Upper lobe of left lung (tissue), 6 donors: ENCODE results near the gene ANKRD13A. TPM values are rescaled to one million over a fixed set of nuclear protein-coding genes. Genes with fewer than 3 reads are reported as not detected.

ENCODE experiments used
- ATAC-seq, 2 donors: fragments of 200-7000 bp; cut with Tn5 transposase; one replicate each; pipeline ENCODE4 v1.9.1; 2022; ENCODE audit warnings: mild to moderate bottlenecking in 2 of 2, moderate library complexity in 2 of 2; ENCODE audit not compliant: low FRiP score in 2 of 2
- DNase-seq, 2 donors: peaks; one replicate each; pipeline ENCODE4 v3.0.0-alpha.2; 2019 to 2020
- H3K27ac ChIP-seq, 4 donors: fragments of 200-600 bp; sonication (generic); one replicate each; pipeline ENCODE4 v1.5.1; 2016 to 2019
- H3K27me3 ChIP-seq, 4 donors: fragments of 200-600 bp; sonication (generic); one replicate each; pipeline ENCODE4 v1.5.1; 2017 to 2019
- H3K36me3 ChIP-seq, 4 donors: fragments of 200-600 bp; sonication (generic); one replicate each; pipeline ENCODE4 v1.5.1; 2016 to 2019
- H3K4me1 ChIP-seq, 4 donors: fragments of 200-600 bp; sonication (generic); one replicate each; pipeline ENCODE4 v1.5.1; 2018 to 2019
- H3K4me3 ChIP-seq, 4 donors: fragments of 200-600 bp; sonication (generic); one replicate each; pipeline ENCODE4 v1.5.1; 2017 to 2019; ENCODE audit warnings: mild to moderate bottlenecking in 2 of 4, moderate library complexity in 1 of 4
- H3K9me3 ChIP-seq, 4 donors: fragments of 200-600 bp; sonication (generic); one replicate each; pipeline ENCODE4 v1.5.1; 2018 to 2019
- CTCF ChIP-seq, 6 experiments: fragments of 450-650 bp in 4 of 6; fragments of 200-600 bp in 2 of 6; sonication (generic) in 2 of 6; IDR thresholded peaks; one replicate each; pipeline ENCODE4 v1.5.1; 2016 to 2019; ENCODE audit warnings: antibody characterized with exemption in 6 of 6
- EP300 ChIP-seq, 4 donors: sonication (generic); formaldehyde crosslinking; IDR thresholded peaks; one replicate each; pipeline ENCODE4 v1.5.1; 2017; ENCODE audit warnings: antibody characterized with exemption in 4 of 4, control low read depth in 2 of 4
- POLR2A ChIP-seq, 4 donors: fragments of 450-650 bp; IDR thresholded peaks; one replicate each; pipeline ENCODE4 v1.5.1; 2016 to 2017; ENCODE audit warnings: antibody characterized with exemption in 4 of 4, mild to moderate bottlenecking in 2 of 4
- POLR2AphosphoS5 ChIP-seq, 2 donors: sonication (generic); formaldehyde crosslinking; IDR thresholded peaks; one replicate each; pipeline ENCODE4 v1.5.1; 2017; ENCODE audit warnings: antibody characterized with exemption in 2 of 2
- WGBS, 2 donors: methylation state at CpG; one replicate each; pipeline ENCODE4 v1.1.5; 2017 to 2018; 5-methylcytosine and 5-hydroxymethylcytosine counted together
- total RNA-seq, 6 donors: library from RNA; depleted of rRNA in 4 of 6; stranded (reverse); fragments of >200 nt in 4 of 6; gene quantifications; one replicate each; pipeline versions ENCODE4 v1.1.0 to v1.2.1, GENCODE V29; 2016 to 2021
- donor health status: DM: no; HTN: no; CAD: no; lungs with moderate emphysema.
- donor health status: DM: no; HTN: yes; CAD: no; lungs with severe emphysema.

ANKRD13A gene
- total RNA-seq, 6 donors from 2014 or later, result 58.9 to 166 (median 74.6) TPM

- no peak for DNase-seq
- Histone ChIP-seq H3K36me3 (peaks cover 0 to 7% (median 0%) of the 10 kb centered on the region in 4 donors), H3K27ac (peak overlapping the region; percentile 70 to 77 (median 76)), H3K9me3 (no peaks in the 10 kb centered on the region), H3K4me1 (peaks cover 30 to 62% (median 50%) of the 10 kb centered on the region in 4 donors), H3K4me3 (no peak overlapping the region), H3K27me3 (no peaks in the 10 kb centered on the region)
- WGBS, 2 donors, result 77 to 94% methylated on average over 4 of the region's 4 CpGs
- no peak for ATAC-seq
- no peak for TF ChIP-seq POLR2A (IDR thresholded peaks at IDR 0.05)
- no peak for TF ChIP-seq CTCF (IDR thresholded peaks at IDR 0.05)
- no peak for TF ChIP-seq EP300 (IDR thresholded peaks at IDR 0.05)
- TF ChIP-seq POLR2AphosphoS5 (IDR thresholded peaks at IDR 0.05), result no peak
These were observed 2.4 kb downstream of the ANKRD13A start for GRCh38 chr12:110001596-110001995.

GRCh38 chr12:110002676-110003515 lies 3.7 kb downstream of the ANKRD13A start:
- 63 to 68% methylated on average over 8 of the region's 8 CpGs for WGBS, 2 donors
- Histone ChIP-seq H3K27ac (peak overlapping the region; percentile 70 to 77 (median 76)), H3K27me3 (no peaks in the 10 kb centered on the region), H3K9me3 (no peaks in the 10 kb centered on the region), H3K4me1 (peaks cover 29 to 60% (median 49%) of the 10 kb centered on the region in 4 donors), H3K36me3 (peaks cover 0 to 7% (median 0%) of the 10 kb centered on the region in 4 donors), H3K4me3 (no peak overlapping the region)
- peak in 1 of 2 donors; percentile 49 for ATAC-seq
- DNase-seq, result peak in 1 of 2 donors; percentile 34
- no peak for TF ChIP-seq EP300 (IDR thresholded peaks at IDR 0.05)
- TF ChIP-seq POLR2A (IDR thresholded peaks at IDR 0.05), result no peak

- ATAC-seq, result no peak
- H3K4me1 ChIP-seq, result peaks cover 23 to 54% (median 45%) of the 10 kb centered on the region in 4 donors
These were observed 5.4 kb downstream of the ANKRD13A start for GRCh38 chr12:110004598-110004997.

GRCh38 chr12:110005319-110005973 lies 6.2 kb downstream of the ANKRD13A start:
- H3K27ac ChIP-seq, result peak overlapping the region in 1 of 4 donors; percentile 32
- no peak for TF ChIP-seq POLR2A (IDR thresholded peaks at IDR 0.05)
- TF ChIP-seq POLR2AphosphoS5 (IDR thresholded peaks at IDR 0.05), result no peak
- TF ChIP-seq EP300 (IDR thresholded peaks at IDR 0.05), result no peak
- TF ChIP-seq CTCF (IDR thresholded peaks at IDR 0.05), result no peak
- H3K4me3 ChIP-seq, result no peak overlapping the region
- ATAC-seq, result no peak
- 88 to 89% methylated on average over 7 of the region's 7 CpGs for WGBS, 2 donors
- peaks cover 0 to 7% (median 0%) of the 10 kb centered on the region in 4 donors for H3K36me3 ChIP-seq
- no peak for DNase-seq
- H3K4me1 ChIP-seq, result peaks cover 23 to 48% (median 42%) of the 10 kb centered on the region in 4 donors
- H3K9me3 ChIP-seq, result no peaks in the 10 kb centered on the region
- no peaks in the 10 kb centered on the region for H3K27me3 ChIP-seq

More at GRCh38 chr12:110004598-110004997, 5.4 kb downstream of the ANKRD13A start:
- TF ChIP-seq EP300 (IDR thresholded peaks at IDR 0.05) (no peak), POLR2A (IDR thresholded peaks at IDR 0.05) (no peak), CTCF (IDR thresholded peaks at IDR 0.05) (no peak), POLR2AphosphoS5 (IDR thresholded peaks at IDR 0.05) (no peak)
- Histone ChIP-seq H3K4me3 (no peak overlapping the region), H3K9me3 (no peaks in the 10 kb centered on the region), H3K27me3 (no peaks in the 10 kb centered on the region), H3K27ac (peak overlapping the region in 1 of 4 donors; percentile 32), H3K36me3 (peaks cover 0 to 7% (median 0%) of the 10 kb centered on the region in 4 donors)
- 62 to 71% methylated on average over 4 of the region's 4 CpGs for WGBS, 2 donors
- no peak for DNase-seq

- DNase-seq (no peak), ATAC-seq (no peak)
- 95 to 100% methylated on average over 4 of the region's 4 CpGs for WGBS, 2 donors
- Histone ChIP-seq H3K4me3 (no peak overlapping the region), H3K27me3 (no peaks in the 10 kb centered on the region), H3K4me1 (peaks cover 22 to 44% (median 36%) of the 10 kb centered on the region in 4 donors), H3K27ac (no peak overlapping the region), H3K36me3 (peaks cover 0 to 7% (median 0%) of the 10 kb centered on the region in 4 donors), H3K9me3 (no peaks in the 10 kb centered on the region)
- TF ChIP-seq EP300 (IDR thresholded peaks at IDR 0.05), result no peak
- TF ChIP-seq POLR2A (IDR thresholded peaks at IDR 0.05), result no peak
- TF ChIP-seq CTCF (IDR thresholded peaks at IDR 0.05), result no peak
- no peak for TF ChIP-seq POLR2AphosphoS5 (IDR thresholded peaks at IDR 0.05)
These were observed 6.9 kb downstream of the ANKRD13A start for GRCh38 chr12:110006115-110006514.
